PFSK-1 (cell line): ENCODE results near the gene CPA1.

Experiments used
- FOXP2 ChIP-seq: optimal IDR thresholded peaks from 2 replicates; pipeline ENCODE3; 2011; ENCODE audit warnings: borderline replicate concordance, control low read depth, inconsistent platforms; ENCODE audit not compliant: insufficient read depth; ENCODE audit errors: extremely low read length, extremely low read depth
- POLR2AphosphoS5 ChIP-seq: IDR thresholded peaks from 2 replicates; pipeline ENCODE4 v1.6.1; 2012; ENCODE audit warnings: low read depth, mild to moderate bottlenecking, control low read depth, low read length, moderate library complexity
- SIN3A ChIP-seq: IDR thresholded peaks from 2 replicates; pipeline ENCODE4 v1.6.1; 2012; ENCODE audit warnings: mild to moderate bottlenecking, low read length, moderate library complexity, borderline replicate concordance; ENCODE audit not compliant: insufficient read depth
- TAF1 ChIP-seq: IDR thresholded peaks from 2 replicates; pipeline ENCODE4 v1.6.1; 2012; ENCODE audit warnings: low read length, control low read depth, borderline replicate concordance; ENCODE audit not compliant: insufficient read depth
- TF ChIP-seq, protein P1 (sequence below), 2 experiments: IDR thresholded peaks; 2 replicates each; pipeline versions ENCODE4 v1.6.1 to v1.8.0; 2011 to 2012; ENCODE audit warnings: low read depth in 2 of 2, low read length in 2 of 2, control low read depth in 1 of 2, inconsistent platforms in 1 of 2, mild to moderate bottlenecking in 1 of 2, moderate library complexity in 1 of 2; ENCODE audit not compliant: insufficient read depth in 1 of 2

CPA1 gene

GRCh38 chr7:130430841-130431666 is 50.8 kb downstream of the CPA1 start:
- TF ChIP-seq, protein P1, sequence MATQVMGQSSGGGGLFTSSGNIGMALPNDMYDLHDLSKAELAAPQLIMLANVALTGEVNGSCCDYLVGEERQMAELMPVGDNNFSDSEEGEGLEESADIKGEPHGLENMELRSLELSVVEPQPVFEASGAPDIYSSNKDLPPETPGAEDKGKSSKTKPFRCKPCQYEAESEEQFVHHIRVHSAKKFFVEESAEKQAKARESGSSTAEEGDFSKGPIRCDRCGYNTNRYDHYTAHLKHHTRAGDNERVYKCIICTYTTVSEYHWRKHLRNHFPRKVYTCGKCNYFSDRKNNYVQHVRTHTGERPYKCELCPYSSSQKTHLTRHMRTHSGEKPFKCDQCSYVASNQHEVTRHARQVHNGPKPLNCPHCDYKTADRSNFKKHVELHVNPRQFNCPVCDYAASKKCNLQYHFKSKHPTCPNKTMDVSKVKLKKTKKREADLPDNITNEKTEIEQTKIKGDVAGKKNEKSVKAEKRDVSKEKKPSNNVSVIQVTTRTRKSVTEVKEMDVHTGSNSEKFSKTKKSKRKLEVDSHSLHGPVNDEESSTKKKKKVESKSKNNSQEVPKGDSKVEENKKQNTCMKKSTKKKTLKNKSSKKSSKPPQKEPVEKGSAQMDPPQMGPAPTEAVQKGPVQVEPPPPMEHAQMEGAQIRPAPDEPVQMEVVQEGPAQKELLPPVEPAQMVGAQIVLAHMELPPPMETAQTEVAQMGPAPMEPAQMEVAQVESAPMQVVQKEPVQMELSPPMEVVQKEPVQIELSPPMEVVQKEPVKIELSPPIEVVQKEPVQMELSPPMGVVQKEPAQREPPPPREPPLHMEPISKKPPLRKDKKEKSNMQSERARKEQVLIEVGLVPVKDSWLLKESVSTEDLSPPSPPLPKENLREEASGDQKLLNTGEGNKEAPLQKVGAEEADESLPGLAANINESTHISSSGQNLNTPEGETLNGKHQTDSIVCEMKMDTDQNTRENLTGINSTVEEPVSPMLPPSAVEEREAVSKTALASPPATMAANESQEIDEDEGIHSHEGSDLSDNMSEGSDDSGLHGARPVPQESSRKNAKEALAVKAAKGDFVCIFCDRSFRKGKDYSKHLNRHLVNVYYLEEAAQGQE (IDR thresholded peaks at IDR 0.05; ENCODE audit: insufficient read depth in 1 of 2, low read depth in 2 of 2, low read length in 2 of 2), result no peak
- TF ChIP-seq FOXP2 (no peak), TAF1 (no peak), POLR2AphosphoS5 (no peak), SIN3A (no peak)

- TF ChIP-seq POLR2AphosphoS5, result no peak
- no peak for TF ChIP-seq SIN3A
- TF ChIP-seq, protein P1 (IDR thresholded peaks at IDR 0.05; ENCODE audit: insufficient read depth in 1 of 2, low read depth in 2 of 2, low read length in 2 of 2), result no peak
- no peak for TF ChIP-seq TAF1
- TF ChIP-seq FOXP2, result no peak
Observed at GRCh38 chr7:130432886-130433285, 52.6 kb downstream of the CPA1 start.

DNA sequence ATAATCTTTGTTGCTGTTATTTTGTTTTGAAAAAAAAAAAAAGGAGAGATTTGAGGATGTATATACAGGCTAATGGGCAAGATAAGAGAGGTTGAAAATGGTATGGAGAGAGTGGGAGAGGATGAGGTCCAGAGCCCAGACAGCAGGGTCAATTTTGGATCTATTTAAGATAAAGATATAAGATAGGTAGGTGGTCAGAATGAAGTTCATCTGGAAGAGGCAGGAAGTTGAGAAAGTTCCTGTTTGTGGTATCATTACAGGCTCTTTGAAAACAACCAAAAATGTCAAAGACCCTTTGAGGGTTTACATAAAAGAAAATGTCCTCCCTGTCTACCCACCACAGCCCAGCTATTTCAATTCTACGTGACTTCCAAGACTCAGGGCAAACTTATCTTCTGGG is 53.0 kb downstream of the CPA1 start:
- TF ChIP-seq FOXP2, result no peak
- no peak for TF ChIP-seq POLR2AphosphoS5
- TF ChIP-seq, protein P1 (IDR thresholded peaks at IDR 0.05; ENCODE audit: insufficient read depth in 1 of 2, low read depth in 2 of 2, low read length in 2 of 2), result no peak
- TF ChIP-seq TAF1, result no peak
- no peak for TF ChIP-seq SIN3A

GRCh38 chr7:130435311-130435854 is 55.1 kb downstream of the CPA1 start:
- TF ChIP-seq, protein P1 (IDR thresholded peaks at IDR 0.05; ENCODE audit: insufficient read depth in 1 of 2, low read depth in 2 of 2, low read length in 2 of 2), result no peak
- TF ChIP-seq SIN3A, result no peak
- TF ChIP-seq TAF1, result no peak
- no peak for TF ChIP-seq POLR2AphosphoS5
- no peak for TF ChIP-seq FOXP2

DNA sequence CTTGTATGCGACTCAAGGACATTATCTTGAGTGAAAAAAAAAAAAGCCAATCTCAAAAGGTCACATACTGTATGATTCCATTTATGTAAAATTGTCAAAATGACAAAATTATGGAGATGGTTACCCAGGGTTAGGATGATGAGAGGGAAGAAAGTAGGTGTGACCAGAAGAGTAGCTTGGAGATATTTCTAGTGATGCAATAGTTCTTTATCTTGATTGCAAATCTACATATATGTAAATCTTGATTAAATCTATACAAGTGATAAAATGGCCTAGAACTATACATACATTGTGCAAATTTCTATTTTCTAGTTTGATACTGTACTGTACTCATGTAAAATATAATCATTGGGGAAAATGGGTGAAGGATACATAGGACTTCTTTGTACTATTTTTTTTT is 56.0 kb downstream of the CPA1 start:
- TF ChIP-seq FOXP2 (no peak), POLR2AphosphoS5 (no peak), TAF1 (no peak), SIN3A (no peak)
- TF ChIP-seq, protein P1 (IDR thresholded peaks at IDR 0.05; ENCODE audit: insufficient read depth in 1 of 2, low read depth in 2 of 2, low read length in 2 of 2), result no peak
